OCI-LY3 (cell line): ENCODE data around the gene LRRC32.
A peak's percentile ranks its signal among the peaks of the same experiment; 100 is the strongest.

Experiments
- H2AFZ ChIP-seq: fragments of 200-600, 300-600 bp; shearing (Covaris generic); 2 replicates; pipeline ENCODE4 v1.6.0; 2014; ENCODE audit warnings: antibody characterized with exemption, low read depth, low read length
- H3K27ac ChIP-seq: fragments of 200-600, 300-600 bp; sonication (generic); 2 replicates; pipeline ENCODE4 v1.5.1; 2014; ENCODE audit warnings: mild to moderate bottlenecking, low read length, moderate library complexity, mixed read lengths
- H3K27me3 ChIP-seq: fragments of 200-600, 300-600 bp; sonication (generic); 2 replicates; pipeline ENCODE4 v1.6.1; 2014; ENCODE audit warnings: low read depth, low read length, mixed read lengths
- H3K36me3 ChIP-seq: fragments of 200-600, 300-600 bp; sonication (generic); replicated peaks from 2 replicates; pipeline ENCODE3; 2014; ENCODE audit warnings: low read depth, low read length, mixed read lengths
- H3K4me1 ChIP-seq: fragments of 300-600, 200-600 bp; sonication (generic); 2 replicates; pipeline ENCODE4 v1.6.1; 2014; ENCODE audit warnings: low read length, mixed read lengths
- H3K4me2 ChIP-seq: fragments of 200-600, 300-600 bp; sonication (generic); 2 replicates; pipeline ENCODE4 v1.6.1; 2014; ENCODE audit warnings: low read length, mixed read lengths
- H3K4me3 ChIP-seq: fragments of 300-600, 200-600 bp; sonication (generic); 2 replicates; pipeline ENCODE4 v1.5.1; 2014; ENCODE audit warnings: antibody characterized with exemption, mild to moderate bottlenecking, low read length, moderate library complexity
- H3K79me2 ChIP-seq: fragments of 300-600, 200-600 bp; shearing (Covaris generic); 2 replicates; pipeline ENCODE4 v1.6.1; 2014; ENCODE audit warnings: mild to moderate bottlenecking, low read length, mixed read lengths
- H3K9ac ChIP-seq: fragments of 300-600, 200-600 bp; shearing (Covaris generic); 2 replicates; pipeline ENCODE4 v1.6.0; 2014; ENCODE audit warnings: mild to moderate bottlenecking, low read length, moderate library complexity
- H3K9me3 ChIP-seq: fragments of 200-600, 300-600 bp; shearing (Covaris generic); 2 replicates; pipeline ENCODE4 v1.6.1; 2014; ENCODE audit warnings: low read length, mixed read lengths; ENCODE audit not compliant: insufficient read depth
- H4K20me1 ChIP-seq: fragments of 200-600, 300-600 bp; sonication (generic); 2 replicates; pipeline ENCODE4 v1.6.1; 2016; ENCODE audit warnings: low read length, mixed read lengths; ENCODE audit not compliant: insufficient read depth
- EZH2phosphoT487 ChIP-seq: fragments of 200-600 bp; shearing (Covaris generic); IDR thresholded peaks from 2 replicates; pipeline ENCODE4 v1.6.1; 2018; ENCODE audit warnings: antibody characterized with exemption, mixed run types, low read depth
- TF ChIP-seq, protein P1 (sequence below): fragments of 200-600, 300-600 bp; sonication (generic); IDR thresholded peaks from 2 replicates; pipeline ENCODE4 v1.5.1; 2014; ENCODE audit warnings: antibody characterized with exemption, low read length, low read depth

Gene LRRC32

GRCh38 chr11:76699451-76700091, 29.0 kb upstream of the LRRC32 start:
- Histone ChIP-seq H3K4me1 (no peaks in the 10 kb centered on the region), H3K79me2 (no peaks in the 10 kb centered on the region), H4K20me1 (no peaks in the 10 kb centered on the region), H3K36me3 (no peaks in the 10 kb centered on the region), H3K4me3 (no peak overlapping the region), H3K27ac (no peak overlapping the region), H3K4me2 (no peak overlapping the region), H3K9ac (no peak overlapping the region), H2AFZ (no peak overlapping the region), H3K27me3 (peaks cover 22% of the 10 kb centered on the region), H3K9me3 (no peaks in the 10 kb centered on the region)
- TF ChIP-seq, protein P1, sequence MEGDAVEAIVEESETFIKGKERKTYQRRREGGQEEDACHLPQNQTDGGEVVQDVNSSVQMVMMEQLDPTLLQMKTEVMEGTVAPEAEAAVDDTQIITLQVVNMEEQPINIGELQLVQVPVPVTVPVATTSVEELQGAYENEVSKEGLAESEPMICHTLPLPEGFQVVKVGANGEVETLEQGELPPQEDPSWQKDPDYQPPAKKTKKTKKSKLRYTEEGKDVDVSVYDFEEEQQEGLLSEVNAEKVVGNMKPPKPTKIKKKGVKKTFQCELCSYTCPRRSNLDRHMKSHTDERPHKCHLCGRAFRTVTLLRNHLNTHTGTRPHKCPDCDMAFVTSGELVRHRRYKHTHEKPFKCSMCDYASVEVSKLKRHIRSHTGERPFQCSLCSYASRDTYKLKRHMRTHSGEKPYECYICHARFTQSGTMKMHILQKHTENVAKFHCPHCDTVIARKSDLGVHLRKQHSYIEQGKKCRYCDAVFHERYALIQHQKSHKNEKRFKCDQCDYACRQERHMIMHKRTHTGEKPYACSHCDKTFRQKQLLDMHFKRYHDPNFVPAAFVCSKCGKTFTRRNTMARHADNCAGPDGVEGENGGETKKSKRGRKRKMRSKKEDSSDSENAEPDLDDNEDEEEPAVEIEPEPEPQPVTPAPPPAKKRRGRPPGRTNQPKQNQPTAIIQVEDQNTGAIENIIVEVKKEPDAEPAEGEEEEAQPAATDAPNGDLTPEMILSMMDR = no peak
- TF ChIP-seq EZH2phosphoT487 = no peak

DNA sequence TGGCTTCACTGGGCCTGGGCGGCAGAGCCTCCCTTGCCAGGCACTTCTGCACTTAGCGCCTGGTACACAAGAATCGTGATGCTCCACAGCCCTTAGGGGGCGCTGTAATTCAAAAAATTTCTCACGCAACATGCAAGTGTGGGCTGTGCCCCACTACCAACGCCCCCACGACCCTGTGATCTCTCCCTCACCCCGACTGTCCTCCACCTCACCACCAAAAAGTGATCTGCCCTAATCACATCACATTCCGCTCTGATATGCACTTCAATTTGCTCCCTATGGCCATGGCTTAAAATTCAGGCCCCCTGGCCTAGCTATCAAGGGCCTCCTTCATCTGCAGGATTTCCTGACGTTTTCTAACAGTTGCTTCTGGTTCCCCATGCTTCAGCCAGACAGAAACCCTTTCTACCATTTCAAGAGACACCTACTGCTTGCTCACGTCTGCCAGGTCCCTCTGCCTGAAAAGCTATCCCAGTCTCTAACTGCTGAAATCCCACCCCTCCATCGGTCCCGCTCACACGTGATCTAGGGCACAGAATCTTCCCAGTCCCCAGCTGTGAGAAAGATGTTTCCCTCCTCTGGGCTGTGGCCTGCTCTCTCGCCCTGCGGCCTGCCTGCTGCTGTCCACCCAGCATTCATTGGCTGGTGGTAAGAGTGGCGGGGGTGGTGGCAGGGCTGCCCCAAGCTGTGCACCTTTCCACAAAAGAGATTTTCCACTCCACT, 27.9 kb upstream of the LRRC32 start:
- Histone ChIP-seq H3K27ac (no peak overlapping the region), H3K4me1 (no peaks in the 10 kb centered on the region), H3K4me2 (no peak overlapping the region), H3K27me3 (peaks cover 19% of the 10 kb centered on the region; the same call in 1 of the 2 replicates), H3K4me3 (no peak overlapping the region), H3K9ac (no peak overlapping the region), H3K79me2 (no peaks in the 10 kb centered on the region), H3K36me3 (no peaks in the 10 kb centered on the region), H4K20me1 (no peaks in the 10 kb centered on the region), H3K9me3 (no peaks in the 10 kb centered on the region), H2AFZ (no peak overlapping the region; the same call in 1 of the 2 replicates)
- TF ChIP-seq EZH2phosphoT487 = no peak
- TF ChIP-seq, protein P1 = peak; percentile 92

DNA sequence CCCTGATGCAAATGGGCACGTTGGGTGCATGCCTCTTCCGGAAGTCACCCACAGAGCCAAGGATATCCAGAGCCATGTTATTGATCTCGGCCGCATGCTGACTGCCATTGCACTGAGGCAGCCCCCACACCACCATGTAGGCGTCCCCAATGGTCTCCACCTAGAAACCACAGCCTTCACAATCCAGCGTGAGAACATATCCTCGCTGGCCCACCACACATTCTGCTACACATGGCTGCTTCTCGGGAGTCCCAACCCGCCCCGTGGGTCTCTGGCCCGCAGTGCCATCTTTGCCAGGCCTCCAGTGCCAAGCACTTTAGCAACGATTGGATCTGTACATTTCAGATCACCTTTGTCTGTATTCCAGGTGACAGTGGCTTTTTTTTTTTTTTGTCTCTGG, 26.2 kb upstream of the LRRC32 start:
- peaks cover 18% of the 10 kb centered on the region for H3K27me3 ChIP-seq
- no peak for TF ChIP-seq EZH2phosphoT487
- H4K20me1 ChIP-seq = no peaks in the 10 kb centered on the region

DNA sequence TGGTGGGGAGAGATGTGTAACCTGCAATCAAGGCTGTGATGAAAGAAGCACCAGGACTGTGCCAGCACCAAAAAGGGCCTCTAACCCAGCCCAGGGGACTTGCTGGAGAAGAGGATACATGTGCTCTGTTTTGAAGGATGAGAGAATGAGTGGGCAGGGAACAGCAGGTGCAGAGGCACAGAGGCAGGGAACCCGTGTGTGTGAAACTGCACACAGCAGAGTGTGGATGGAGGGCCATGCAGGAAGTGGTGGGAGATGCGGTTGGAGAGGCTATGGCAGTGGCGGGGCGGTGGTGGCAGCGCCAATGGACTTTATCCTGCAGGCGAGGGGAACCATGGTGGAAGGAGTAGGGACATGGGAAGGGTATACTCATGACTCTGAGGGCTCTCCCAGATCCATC, 25.2 kb upstream of the LRRC32 start:
- Histone ChIP-seq H3K4me3 (no peak overlapping the region), H2AFZ (no peak overlapping the region), H3K9ac (no peak overlapping the region), H3K9me3 (no peaks in the 10 kb centered on the region), H3K36me3 (no peaks in the 10 kb centered on the region), H3K4me1 (no peaks in the 10 kb centered on the region), H3K79me2 (no peaks in the 10 kb centered on the region), H4K20me1 (no peaks in the 10 kb centered on the region), H3K27me3 (peaks cover 23% of the 10 kb centered on the region), H3K27ac (no peak overlapping the region), H3K4me2 (no peak overlapping the region)
- TF ChIP-seq EZH2phosphoT487 = no peak
- TF ChIP-seq, protein P1 = no peak

More for the DNA sequence above, 26.2 kb upstream of the LRRC32 start:
- no peaks in the 10 kb centered on the region for H3K36me3 ChIP-seq
- H3K4me1 ChIP-seq = no peaks in the 10 kb centered on the region
- H3K4me2 ChIP-seq = no peak overlapping the region
- H3K9me3 ChIP-seq = no peaks in the 10 kb centered on the region
- H3K4me3 ChIP-seq = no peak overlapping the region
- no peak overlapping the region for H3K27ac ChIP-seq
- no peak overlapping the region for H3K9ac ChIP-seq
- H2AFZ ChIP-seq = no peak overlapping the region
- no peaks in the 10 kb centered on the region for H3K79me2 ChIP-seq
